Thyroid gland (tissue), 4 donors: ENCODE data around the gene SORCS2. TPM values are rescaled to one million over a fixed set of nuclear protein-coding genes. Genes with fewer than 3 reads are reported as not detected.

Source experiments
- DNase-seq, 2 donors: peaks; one replicate each; pipeline ENCODE4 v3.0.0-alpha.2; 2019
- H3K27ac ChIP-seq, 3 donors: fragments of 200-600 bp; sonication (generic); 1 replicate in 2 of 3; 2 replicates in 1 of 3; pipeline ENCODE4 v1.5.1; 2016 to 2019; ENCODE audit warnings: mild to moderate bottlenecking in 1 of 3, moderate library complexity in 1 of 3
- H3K27me3 ChIP-seq: fragments of 200-600 bp; sonication (generic); one replicate; pipeline ENCODE4 v1.5.1; 2019
- H3K36me3 ChIP-seq, 2 donors: fragments of 200-600 bp; sonication (generic); one replicate each; pipeline ENCODE4 v1.5.1; 2016 to 2019
- H3K4me1 ChIP-seq, 2 donors: fragments of 200-600 bp; sonication (generic); one replicate each; pipeline ENCODE4 v1.5.1; 2017 to 2019
- H3K4me3 ChIP-seq, 3 donors: fragments of 200-600 bp; sonication (generic); replicated peaks in 1 of 3; 1 replicate in 2 of 3; 2 replicates in 1 of 3; pipeline ENCODE4 v1.5.1; 2016; ENCODE audit warnings: mild to moderate bottlenecking in 1 of 3
- H3K9me3 ChIP-seq: fragments of 200-600 bp; sonication (generic); one replicate; pipeline ENCODE4 v1.5.1; 2017
- CTCF ChIP-seq, 6 experiments: fragments of 200-600 bp in 3 of 6; fragments of 450-650 bp in 3 of 6; sonication (generic) in 3 of 6; IDR thresholded peaks; one replicate each; pipeline ENCODE4 v1.5.1; 2016 to 2019; ENCODE audit warnings: antibody characterized with exemption in 6 of 6, mild to moderate bottlenecking in 2 of 6, inconsistent platforms in 1 of 6, moderate library complexity in 1 of 6
- POLR2A ChIP-seq, 2 donors: fragments of 450-650 bp; IDR thresholded peaks; one replicate each; pipeline ENCODE4 v1.6.1; 2017; ENCODE audit warnings: antibody characterized with exemption in 2 of 2, mild to moderate bottlenecking in 2 of 2, moderate library complexity in 1 of 2
- WGBS, 2 donors: methylation state at CpG; one replicate each; pipeline ENCODE4 v1.1.5; 2017; 5-methylcytosine and 5-hydroxymethylcytosine counted together
- intact Hi-C: fragments of 100-400 bp; cut with DNase I; formaldehyde crosslinking; loops from one replicate; pipeline ENCODE4 v1.15.1; 2023
- total RNA-seq, 4 donors: library from RNA; depleted of rRNA; stranded (reverse); fragments of >200 nt; gene quantifications; one replicate each; pipeline ENCODE4 v1.2.3, GENCODE V29; 2016

The SORCS2 gene
- total RNA-seq, 4 donors from 2014 or later = 1.7 to 13.6 (median 3.6) TPM

GRCh38 chr4:7612311-7612897, 420.1 kb downstream of the SORCS2 start:
- no peak for DNase-seq
- intact Hi-C loops = no loop called here
- Histone ChIP-seq H3K27me3 (no peaks in the 10 kb centered on the region), H3K27ac (no peak overlapping the region), H3K4me1 (no peaks in the 10 kb centered on the region), H3K9me3 (no peaks in the 10 kb centered on the region), H3K36me3 (no peaks in the 10 kb centered on the region), H3K4me3 (no peak overlapping the region)
- TF ChIP-seq CTCF (IDR thresholded peaks at IDR 0.05) = no peak
- TF ChIP-seq POLR2A (IDR thresholded peaks at IDR 0.05) = no peak
- 90 to 100% methylated on average over 11 of the region's 16 CpGs for WGBS, 2 donors

GRCh38 chr4:7614350-7614949, 422.1 kb downstream of the SORCS2 start:
- Histone ChIP-seq H3K4me1 (no peaks in the 10 kb centered on the region), H3K9me3 (no peaks in the 10 kb centered on the region), H3K27me3 (no peaks in the 10 kb centered on the region), H3K36me3 (no peaks in the 10 kb centered on the region), H3K27ac (no peak overlapping the region), H3K4me3 (no peak overlapping the region)
- 95 to 98% methylated on average over 1 of the region's 1 CpG for WGBS, 2 donors
- no peak for DNase-seq
- intact Hi-C loops = no loop called here
- TF ChIP-seq POLR2A (IDR thresholded peaks at IDR 0.05) (no peak), CTCF (IDR thresholded peaks at IDR 0.05) (no peak)

GRCh38 chr4:7616193-7616592, 423.9 kb downstream of the SORCS2 start:
- 89 to 95% methylated on average over 3 of the region's 3 CpGs for WGBS, 2 donors
- no peaks in the 10 kb centered on the region for H3K9me3 ChIP-seq
- no peak for DNase-seq
- intact Hi-C loops = no loop called here
- no peak overlapping the region for H3K27ac ChIP-seq
- no peak for TF ChIP-seq POLR2A (IDR thresholded peaks at IDR 0.05)
- no peak for TF ChIP-seq CTCF (IDR thresholded peaks at IDR 0.05)
- H3K36me3 ChIP-seq = no peaks in the 10 kb centered on the region
- no peak overlapping the region for H3K4me3 ChIP-seq
- H3K4me1 ChIP-seq = no peaks in the 10 kb centered on the region
- no peaks in the 10 kb centered on the region for H3K27me3 ChIP-seq

- 79 to 87% methylated on average over 9 of the region's 9 CpGs for WGBS, 2 donors
- no peaks in the 10 kb centered on the region for H3K9me3 ChIP-seq
- intact Hi-C loops = no loop called here
Observed at GRCh38 chr4:7618361-7618760, 426.0 kb downstream of the SORCS2 start.

More at GRCh38 chr4:7618361-7618760, 426.0 kb downstream of the SORCS2 start:
- Histone ChIP-seq H3K27ac (no peak overlapping the region), H3K36me3 (no peaks in the 10 kb centered on the region), H3K4me3 (no peak overlapping the region), H3K27me3 (no peaks in the 10 kb centered on the region), H3K4me1 (no peaks in the 10 kb centered on the region)
- DNase-seq = no peak
- TF ChIP-seq POLR2A (IDR thresholded peaks at IDR 0.05) = no peak
- TF ChIP-seq CTCF (IDR thresholded peaks at IDR 0.05) = no peak
